Dendritic cell treated with granulocyte-macrophage colony-stimulating factor and Interleukin-4, amounts not matched to agents 40 ng/mL and 50 ng/mL, for 4 days (primary cell): ENCODE data around the gene ZNF526.
A peak's percentile ranks its signal among the peaks of the same experiment; 100 is the strongest.

ENCODE experiments used
- H3K27ac Mint-ChIP-seq: one replicate; pipeline ENCODE4 v1.8.0; 2022; ENCODE audit warnings: mild to moderate bottlenecking, mixed read lengths
- H3K27me3 Mint-ChIP-seq: one replicate; pipeline ENCODE4 v1.8.0; 2022; ENCODE audit warnings: mild to moderate bottlenecking, mixed read lengths
- H3K36me3 Mint-ChIP-seq: one replicate; pipeline ENCODE4 v1.8.0; 2022; ENCODE audit warnings: low read depth, mixed read lengths
- H3K4me1 Mint-ChIP-seq: one replicate; pipeline ENCODE4 v1.8.0; 2022; ENCODE audit warnings: low read depth, mixed read lengths
- H3K4me3 Mint-ChIP-seq: one replicate; pipeline ENCODE4 v1.8.0; 2022; ENCODE audit warnings: mild to moderate bottlenecking, moderate library complexity, mixed read lengths
- H3K9me3 Mint-ChIP-seq: one replicate; pipeline ENCODE4 v1.8.0; 2022; ENCODE audit warnings: mixed read lengths
- intact Hi-C: fragments of 100-400 bp; cut with micrococcal nuclease; formaldehyde crosslinking; loops from one replicate; pipeline ENCODE4 v1.15.0; 2022

ZNF526 gene

DNA sequence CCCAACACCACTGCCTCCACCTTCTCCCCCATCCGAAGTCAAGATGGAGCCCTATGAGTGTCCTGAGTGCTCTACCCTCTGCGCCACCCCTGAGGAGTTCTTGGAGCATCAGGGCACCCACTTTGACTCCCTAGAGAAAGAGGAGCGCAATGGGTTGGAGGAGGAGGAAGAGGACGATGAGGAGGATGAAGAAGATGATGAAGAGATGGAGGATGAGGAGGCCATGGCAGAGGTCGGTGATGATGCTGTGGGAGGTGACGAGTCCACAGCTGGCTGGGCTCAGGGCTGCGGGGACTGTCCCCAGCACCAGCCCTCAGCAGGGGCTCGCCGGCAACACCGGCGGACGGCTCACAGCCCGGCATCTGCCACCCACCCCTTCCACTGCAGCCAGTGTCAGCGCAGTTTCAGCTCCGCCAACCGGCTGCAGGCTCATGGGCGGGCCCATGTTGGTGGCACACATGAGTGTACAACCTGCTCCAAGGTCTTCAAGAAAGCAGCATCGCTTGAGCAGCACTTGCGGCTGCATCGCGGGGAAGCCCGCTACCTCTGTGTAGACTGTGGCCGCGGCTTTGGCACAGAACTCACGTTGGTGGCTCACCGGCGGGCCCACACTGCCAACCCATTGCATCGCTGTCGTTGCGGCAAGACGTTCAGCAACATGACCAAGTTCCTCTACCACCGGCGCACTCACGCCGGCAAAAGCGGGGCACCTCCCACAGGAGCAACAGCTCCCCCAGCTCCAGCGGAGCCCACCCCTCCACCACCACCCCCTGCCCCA, 5.0 kb downstream of the ZNF526 start:
- intact Hi-C loops = no loop called here
- H3K27me3 Mint-ChIP-seq = no peaks in the 10 kb centered on the region
- H3K9me3 Mint-ChIP-seq = no peaks in the 10 kb centered on the region
- H3K27ac Mint-ChIP-seq = no peak overlapping the region
- H3K36me3 Mint-ChIP-seq = peaks cover 83% of the 10 kb centered on the region
- H3K4me1 Mint-ChIP-seq = peaks cover 46% of the 10 kb centered on the region
- no peak overlapping the region for H3K4me3 Mint-ChIP-seq

GRCh38 chr19:42225718-42226292, 5.7 kb downstream of the ZNF526 start:
- H3K4me3 Mint-ChIP-seq = no peak overlapping the region
- no peak overlapping the region for H3K27ac Mint-ChIP-seq
- H3K4me1 Mint-ChIP-seq = peaks cover 48% of the 10 kb centered on the region
- peaks cover 83% of the 10 kb centered on the region for H3K36me3 Mint-ChIP-seq
- intact Hi-C loops = no loop called here
- no peaks in the 10 kb centered on the region for H3K27me3 Mint-ChIP-seq
- no peaks in the 10 kb centered on the region for H3K9me3 Mint-ChIP-seq

DNA sequence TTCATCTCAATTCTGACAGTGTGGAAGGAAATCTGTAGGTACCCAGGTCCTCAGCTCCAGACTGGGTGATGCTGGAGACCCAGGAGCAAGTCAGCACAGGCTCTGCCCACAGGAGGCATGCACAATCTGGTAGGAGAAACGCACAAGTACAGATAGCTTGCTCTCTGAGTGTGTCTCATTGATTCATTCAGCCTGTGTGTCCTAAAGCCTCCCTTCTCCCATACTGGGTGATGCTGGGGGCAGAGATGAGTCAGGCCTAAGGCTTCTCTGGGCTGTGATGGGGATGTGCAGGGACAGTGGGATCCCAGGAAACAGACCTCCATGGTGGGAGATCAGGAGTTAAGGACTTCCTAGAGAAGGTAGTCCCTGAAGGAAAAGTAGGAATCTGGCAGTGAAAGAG, 6.8 kb downstream of the ZNF526 start:
- Mint-ChIP-seq H3K36me3 (peaks cover 94% of the 10 kb centered on the region), H3K4me1 (peaks cover 52% of the 10 kb centered on the region), H3K9me3 (no peaks in the 10 kb centered on the region), H3K4me3 (no peak overlapping the region), H3K27ac (no peak overlapping the region), H3K27me3 (no peaks in the 10 kb centered on the region)
- intact Hi-C loops = no loop called here

GRCh38 chr19:42228641-42229040, 8.5 kb downstream of the ZNF526 start:
- H3K36me3 Mint-ChIP-seq = peaks cover 99% of the 10 kb centered on the region
- H3K27ac Mint-ChIP-seq = no peak overlapping the region
- H3K4me3 Mint-ChIP-seq = no peak overlapping the region
- peaks cover 43% of the 10 kb centered on the region for H3K4me1 Mint-ChIP-seq
- H3K27me3 Mint-ChIP-seq = no peaks in the 10 kb centered on the region
- no peaks in the 10 kb centered on the region for H3K9me3 Mint-ChIP-seq
- intact Hi-C loops = no loop called here

DNA sequence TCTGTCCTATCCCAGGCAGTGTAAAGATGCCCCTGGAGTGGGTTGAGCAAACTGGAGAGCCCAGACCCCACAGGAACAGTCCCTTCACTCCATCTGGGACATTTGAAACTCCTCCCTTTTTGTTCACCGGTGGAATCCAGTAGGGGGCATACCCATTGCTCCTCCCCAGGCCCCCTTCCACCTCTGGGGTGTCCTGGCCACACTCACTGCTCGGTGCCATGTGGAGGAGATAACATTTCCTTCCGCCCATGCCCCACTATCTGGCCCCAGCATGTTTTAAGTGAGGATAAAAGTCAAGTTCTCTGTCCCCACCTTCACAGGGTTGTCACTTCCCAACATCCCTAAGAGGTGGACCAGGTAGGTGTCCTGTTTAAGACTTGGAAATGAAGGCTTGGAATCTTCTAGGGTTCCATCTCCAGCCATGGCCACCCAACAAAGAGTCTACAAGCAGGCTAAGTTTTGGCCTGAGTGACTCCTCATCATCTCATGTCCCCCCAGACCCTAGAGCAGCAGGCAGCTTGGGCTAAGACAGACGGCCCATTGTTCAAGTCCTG, 9.3 kb downstream of the ZNF526 start:
- Mint-ChIP-seq H3K27ac (no peak overlapping the region), H3K9me3 (no peaks in the 10 kb centered on the region), H3K4me3 (no peak overlapping the region), H3K4me1 (peaks cover 46% of the 10 kb centered on the region), H3K36me3 (peaks cover 100% of the 10 kb centered on the region), H3K27me3 (no peaks in the 10 kb centered on the region)
- intact Hi-C loops = no loop called here

DNA sequence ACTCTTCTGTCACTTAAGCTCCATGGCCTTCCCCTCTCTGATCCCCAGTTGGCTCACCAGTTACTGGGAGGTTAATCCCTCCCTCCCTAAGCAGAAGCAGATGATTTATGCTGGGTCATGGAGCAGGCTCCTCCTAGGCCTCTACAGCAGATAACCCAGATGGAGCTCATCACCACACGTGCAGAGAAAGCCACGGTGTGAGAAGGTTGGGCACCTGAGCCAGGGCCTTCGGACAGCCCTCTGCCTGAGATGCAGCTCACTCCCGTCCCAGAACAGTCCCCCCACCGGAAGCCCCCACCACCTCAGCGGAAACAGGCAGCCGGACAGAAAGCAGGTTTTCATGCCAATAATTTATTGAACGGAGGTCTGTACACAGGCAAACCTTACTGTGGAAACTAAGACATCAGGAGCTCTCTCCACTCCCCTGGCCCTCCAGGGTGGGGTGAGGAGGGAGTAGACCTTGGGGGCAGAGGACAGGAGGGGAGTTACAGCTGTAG, 9.8 kb downstream of the ZNF526 start:
- Mint-ChIP-seq H3K9me3 (no peaks in the 10 kb centered on the region), H3K27me3 (no peaks in the 10 kb centered on the region), H3K36me3 (peaks cover 100% of the 10 kb centered on the region), H3K4me3 (no peak overlapping the region), H3K27ac (no peak overlapping the region), H3K4me1 (peaks cover 46% of the 10 kb centered on the region)
- intact Hi-C loops = no loop called here

- peak overlapping the region; percentile 31 for H3K27ac Mint-ChIP-seq
- H3K27me3 Mint-ChIP-seq = no peaks in the 10 kb centered on the region
- intact Hi-C loops = no loop called here
- peaks cover 100% of the 10 kb centered on the region for H3K36me3 Mint-ChIP-seq
- H3K9me3 Mint-ChIP-seq = no peaks in the 10 kb centered on the region
- H3K4me1 Mint-ChIP-seq = peaks cover 46% of the 10 kb centered on the region
- H3K4me3 Mint-ChIP-seq = no peak overlapping the region
Observed at GRCh38 chr19:42230571-42230970, 10.5 kb downstream of the ZNF526 start.

DNA sequence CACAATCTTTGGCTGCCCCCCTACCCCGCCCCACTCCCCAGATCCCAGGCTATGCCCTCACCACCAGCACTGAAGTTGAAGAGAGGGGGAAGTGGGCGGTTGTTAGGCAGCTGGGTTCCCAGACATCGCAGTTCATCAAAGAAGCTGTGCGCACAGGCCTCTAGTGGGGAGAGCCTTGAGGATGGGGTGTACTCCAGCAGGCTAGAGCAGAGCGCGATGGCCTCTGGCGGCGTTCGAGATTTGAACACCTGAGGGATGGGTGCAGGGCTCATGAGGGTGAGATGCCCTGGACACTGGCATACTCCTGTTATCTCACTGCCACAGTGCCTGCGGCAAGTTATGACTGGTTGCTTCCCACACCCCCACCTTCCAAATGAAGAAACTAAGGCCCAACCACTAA, 12.3 kb downstream of the ZNF526 start:
- intact Hi-C loops = no loop called here
- Mint-ChIP-seq H3K27ac (no peak overlapping the region), H3K4me3 (no peak overlapping the region), H3K9me3 (no peaks in the 10 kb centered on the region), H3K36me3 (peaks cover 100% of the 10 kb centered on the region), H3K27me3 (no peaks in the 10 kb centered on the region), H3K4me1 (peaks cover 47% of the 10 kb centered on the region)

DNA sequence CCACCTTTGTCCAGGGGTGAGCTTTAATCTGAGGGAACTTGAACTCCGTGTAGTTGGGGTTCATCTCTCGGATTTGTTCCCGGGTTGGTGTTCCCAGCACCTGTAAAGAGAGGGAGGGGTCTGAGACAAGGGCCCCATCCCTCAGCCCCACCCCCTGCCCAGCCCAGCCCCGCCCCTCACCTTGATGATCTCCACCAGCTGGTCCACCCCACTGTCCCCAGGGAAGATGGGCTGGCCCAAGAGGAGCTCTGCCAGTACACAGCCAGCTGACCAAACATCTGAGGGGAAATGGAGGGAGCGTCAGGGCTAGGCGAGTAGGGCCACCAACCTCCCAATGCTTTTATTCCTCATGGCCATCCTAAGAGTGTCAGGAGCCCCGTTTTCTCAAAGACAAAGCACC, 13.0 kb downstream of the ZNF526 start:
- H3K36me3 Mint-ChIP-seq = peaks cover 95% of the 10 kb centered on the region
- no peak overlapping the region for H3K4me3 Mint-ChIP-seq
- H3K27ac Mint-ChIP-seq = no peak overlapping the region
- no peaks in the 10 kb centered on the region for H3K27me3 Mint-ChIP-seq
- H3K4me1 Mint-ChIP-seq = peaks cover 47% of the 10 kb centered on the region
- no peaks in the 10 kb centered on the region for H3K9me3 Mint-ChIP-seq
- intact Hi-C loops = no loop called here

GRCh38 chr19:42233678-42234292, 13.7 kb downstream of the ZNF526 start:
- Mint-ChIP-seq H3K27me3 (no peaks in the 10 kb centered on the region), H3K4me1 (peaks cover 46% of the 10 kb centered on the region), H3K4me3 (no peak overlapping the region), H3K9me3 (no peaks in the 10 kb centered on the region), H3K27ac (no peak overlapping the region), H3K36me3 (peaks cover 88% of the 10 kb centered on the region)
- intact Hi-C loops = no loop called here

DNA sequence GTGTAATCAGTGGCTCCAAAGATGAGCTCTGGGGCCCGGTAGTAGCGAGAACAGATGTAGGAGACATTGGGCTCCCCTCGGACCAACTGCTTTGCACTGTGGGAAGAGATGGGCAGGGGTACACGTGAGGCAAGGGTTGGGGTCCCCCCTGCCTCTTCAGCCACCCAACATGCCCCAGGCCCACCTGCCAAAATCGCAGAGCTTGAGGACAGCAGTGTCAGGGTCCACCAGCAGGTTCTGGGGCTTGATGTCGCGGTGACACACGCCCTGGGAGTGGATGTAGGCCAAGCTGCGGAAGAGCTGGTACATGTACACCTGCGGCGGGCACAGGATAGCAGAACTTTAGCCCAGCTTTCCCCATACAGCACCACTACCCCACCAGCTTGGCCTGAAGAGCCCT, 14.3 kb downstream of the ZNF526 start:
- peaks cover 88% of the 10 kb centered on the region for H3K36me3 Mint-ChIP-seq
- H3K4me1 Mint-ChIP-seq = peaks cover 46% of the 10 kb centered on the region
- intact Hi-C loops = no loop called here
- H3K27ac Mint-ChIP-seq = no peak overlapping the region
- no peaks in the 10 kb centered on the region for H3K9me3 Mint-ChIP-seq
- no peak overlapping the region for H3K4me3 Mint-ChIP-seq
- H3K27me3 Mint-ChIP-seq = no peaks in the 10 kb centered on the region

- intact Hi-C loops = no loop called here
- Mint-ChIP-seq H3K36me3 (peaks cover 88% of the 10 kb centered on the region), H3K4me1 (peaks cover 47% of the 10 kb centered on the region), H3K4me3 (no peak overlapping the region), H3K27ac (no peak overlapping the region), H3K9me3 (no peaks in the 10 kb centered on the region), H3K27me3 (no peaks in the 10 kb centered on the region)
Observed at GRCh38 chr19:42235181-42235580, 15.1 kb downstream of the ZNF526 start.

- H3K9me3 Mint-ChIP-seq = no peaks in the 10 kb centered on the region
- H3K36me3 Mint-ChIP-seq = peaks cover 60% of the 10 kb centered on the region
- H3K4me1 Mint-ChIP-seq = peaks cover 40% of the 10 kb centered on the region
- intact Hi-C loops = no loop called here
- peak overlapping the region; percentile 23 for H3K27ac Mint-ChIP-seq
- no peaks in the 10 kb centered on the region for H3K27me3 Mint-ChIP-seq
- no peak overlapping the region for H3K4me3 Mint-ChIP-seq
Observed at GRCh38 chr19:42239544-42240220, 19.6 kb downstream of the ZNF526 start.

DNA sequence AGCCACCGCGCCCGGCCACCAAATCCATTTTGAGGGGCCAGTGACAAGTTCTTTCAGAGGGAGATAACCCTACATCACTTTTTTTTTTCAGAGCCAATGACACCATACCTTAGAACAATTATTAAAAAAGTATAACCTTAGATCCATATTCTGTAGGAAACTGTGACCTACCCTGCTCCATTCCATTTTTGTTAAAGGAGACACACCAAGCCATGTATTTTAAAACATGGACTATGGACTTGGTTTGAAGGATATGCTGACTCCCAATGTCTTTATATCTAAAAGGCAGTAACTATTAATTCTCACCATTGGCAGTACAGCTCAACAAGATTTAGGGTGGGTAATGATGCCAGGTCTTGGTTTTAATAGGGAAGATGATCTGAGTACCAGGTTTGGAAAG, 21.2 kb downstream of the ZNF526 start:
- no peak overlapping the region for H3K27ac Mint-ChIP-seq
- peak overlapping the region; percentile 80 for H3K4me3 Mint-ChIP-seq
- peaks cover 51% of the 10 kb centered on the region for H3K4me1 Mint-ChIP-seq
- H3K27me3 Mint-ChIP-seq = no peaks in the 10 kb centered on the region
- intact Hi-C loops = no loop called here
- no peaks in the 10 kb centered on the region for H3K9me3 Mint-ChIP-seq
- peaks cover 44% of the 10 kb centered on the region for H3K36me3 Mint-ChIP-seq
